PC-9 (cell line): Measurements from ENCODE around the gene KCNJ6. TPM values are rescaled to one million over a fixed set of nuclear protein-coding genes. Genes with fewer than 3 reads are reported as not detected.

Source experiments
- BruUV-seq: library from RNA; stranded (reverse); fragments of 400-500 nt; replicated peaks from 2 replicates; lab custom pipeline; 2021; lab: Mats Ljungman, UMichigan
- CTCF ChIA-PET: fragments of 300-600 bp; sonication (Branson Sonifier 250); formaldehyde crosslinking; loops from one replicate; lab custom pipeline; 2022; ENCODE audit warnings: antibody characterized with exemption; lab: Charles Lee
- POLR2A ChIA-PET: fragments of 300-600 bp; sonication (Branson Sonifier 250); formaldehyde crosslinking; loops from one replicate; lab custom pipeline; 2022; ENCODE audit warnings: antibody characterized with exemption; ENCODE audit not compliant: unreplicated experiment; lab: Charles Lee
- DNase-seq, 2 experiments: peaks; one replicate each; pipeline versions ENCODE4 v3.0.0 to v3.0.0-alpha.2; 2015 to 2022; ENCODE audit warnings: mixed read lengths in 1 of 2
- H2AFZ ChIP-seq: fragments of 200-600 bp; sonication (generic); 2 replicates; pipeline ENCODE4 v1.8.1; 2017; ENCODE audit warnings: antibody characterized with exemption
- H3F3A ChIP-seq: fragments of 200-600 bp; sonication (generic); 2 replicates; pipeline ENCODE4 v1.8.1; 2017; ENCODE audit warnings: antibody characterized with exemption, mild to moderate bottlenecking, low read depth; ENCODE audit not compliant: insufficient read depth
- H3K27ac ChIP-seq: fragments of 200-600 bp; sonication (generic); 2 replicates; pipeline ENCODE4 v1.6.1; 2016; ENCODE audit warnings: mixed run types
- H3K27me3 ChIP-seq: fragments of 200-600 bp; sonication (generic); 2 replicates; pipeline ENCODE4 v1.6.1; 2016; ENCODE audit warnings: low read depth, mixed run types; ENCODE audit not compliant: insufficient read depth
- H3K36me3 ChIP-seq: fragments of 200-600 bp; sonication (generic); 2 replicates; pipeline ENCODE4 v1.6.1; 2016; ENCODE audit warnings: low read depth, mixed run types
- H3K4me1 ChIP-seq: fragments of 200-600 bp; sonication (generic); replicated peaks from 2 replicates; pipeline ENCODE4 v1.6.1; 2016; ENCODE audit warnings: mixed run types; ENCODE audit not compliant: insufficient read depth
- H3K4me2 ChIP-seq: fragments of 200-600 bp; sonication (generic); 2 replicates; pipeline ENCODE4 v1.6.1; 2017; ENCODE audit warnings: mixed run types
- H3K4me3 ChIP-seq: fragments of 200-600 bp; sonication (generic); 2 replicates; pipeline ENCODE4 v1.6.1; 2016; ENCODE audit warnings: mixed run types
- H3K79me2 ChIP-seq: fragments of 200-600 bp; sonication (generic); 2 replicates; pipeline ENCODE4 v1.6.1; 2017; ENCODE audit warnings: low read depth, mixed run types
- H3K9me2 ChIP-seq: fragments of 200-600 bp; sonication (generic); 2 replicates; pipeline ENCODE4 v1.8.1; 2017; ENCODE audit warnings: mild to moderate bottlenecking; ENCODE audit not compliant: insufficient read depth
- H3K9me3 ChIP-seq: fragments of 200-600 bp; sonication (generic); 2 replicates; pipeline ENCODE4 v1.8.1; 2016; ENCODE audit warnings: low read depth; ENCODE audit not compliant: insufficient read depth
- H4K20me1 ChIP-seq: fragments of 200-600 bp; sonication (generic); 2 replicates; pipeline ENCODE4 v1.8.1; 2017; ENCODE audit not compliant: insufficient read depth
- CTCF ChIP-seq: fragments of 200-600 bp; sonication (generic); conservative IDR thresholded peaks from 2 replicates; pipeline ENCODE4 v1.6.1; 2017; ENCODE audit warnings: mixed run types, antibody characterized with exemption, mild to moderate bottlenecking, moderate library complexity
- EZH2 ChIP-seq: fragments of 200-600 bp; sonication (generic); IDR thresholded peaks from 2 replicates; pipeline ENCODE4 v1.8.0; 2017; ENCODE audit warnings: antibody characterized with exemption, low read depth
- intact Hi-C: fragments of 100-400 bp; cut with micrococcal nuclease; formaldehyde crosslinking; loops from one replicate; pipeline ENCODE4 v1.10.0; 2022; ENCODE audit not compliant: unreplicated experiment
- total RNA-seq: library from RNA; stranded (reverse); gene quantifications from 2 replicates; pipeline ENCODE4 v1.2.3, GENCODE V29; 2021

The KCNJ6 gene
- total RNA-seq, 1 experiment from 2014 or later = not detected

- H3K27me3 ChIP-seq = 0 out of 2 replicates have a peak, but pooled peaks cover 4% of the 10 kb centered on the region
- no peak overlapping the region for H3K27ac ChIP-seq
- intact Hi-C loops = no loop called here
- no peak for DNase-seq
- no peaks in the 10 kb centered on the region for H3K9me3 ChIP-seq
- H3F3A ChIP-seq = no peaks in the 10 kb centered on the region
- H3K4me2 ChIP-seq = no peak overlapping the region
- H3K36me3 ChIP-seq = no peaks in the 10 kb centered on the region
- CTCF ChIA-PET = no interaction called here
- H3K4me1 ChIP-seq = no peaks in the 10 kb centered on the region
- H2AFZ ChIP-seq = no peak overlapping the region
- no TSS peak for BruUV-seq
- POLR2A ChIA-PET = no interaction called here
- no peak overlapping the region for H3K4me3 ChIP-seq
- no peaks in the 10 kb centered on the region for H4K20me1 ChIP-seq
- no peaks in the 10 kb centered on the region for H3K9me2 ChIP-seq
- no peaks in the 10 kb centered on the region for H3K79me2 ChIP-seq
- TF ChIP-seq CTCF (no peak), EZH2 (no peak)
Observed at GRCh38 chr21:37686991-37687810, 229.1 kb downstream of the KCNJ6 start.

- CTCF ChIA-PET = no interaction called here
- H4K20me1 ChIP-seq = no peaks in the 10 kb centered on the region
- BruUV-seq = no TSS peak
- H3K4me3 ChIP-seq = no peak overlapping the region
- TF ChIP-seq EZH2 (no peak), CTCF (no peak)
- DNase-seq = no peak
- no peak overlapping the region for H2AFZ ChIP-seq
- POLR2A ChIA-PET = no interaction called here
- no peak overlapping the region for H3K27ac ChIP-seq
- no peaks in the 10 kb centered on the region for H3K9me2 ChIP-seq
- intact Hi-C loops = no loop called here
- H3K36me3 ChIP-seq = no peaks in the 10 kb centered on the region
- no peaks in the 10 kb centered on the region for H3F3A ChIP-seq
- no peak overlapping the region for H3K4me2 ChIP-seq
- H3K27me3 ChIP-seq = peaks cover 9% of the 10 kb centered on the region; the same call in 1 of the 2 replicates
- H3K9me3 ChIP-seq = no peaks in the 10 kb centered on the region
- no peaks in the 10 kb centered on the region for H3K79me2 ChIP-seq
- no peaks in the 10 kb centered on the region for H3K4me1 ChIP-seq
Observed at GRCh38 chr21:37684547-37684946, 231.7 kb downstream of the KCNJ6 start.

GRCh38 chr21:37684115-37684493 is 232.2 kb downstream of the KCNJ6 start:
- H3F3A ChIP-seq = no peaks in the 10 kb centered on the region
- H3K79me2 ChIP-seq = no peaks in the 10 kb centered on the region
- DNase-seq = no peak
- H3K4me3 ChIP-seq = no peak overlapping the region
- no peak overlapping the region for H2AFZ ChIP-seq
- no peak for TF ChIP-seq EZH2
- no peak for TF ChIP-seq CTCF
- intact Hi-C loops = no loop called here
- H3K27ac ChIP-seq = no peak overlapping the region
- CTCF ChIA-PET = no interaction called here
- H3K36me3 ChIP-seq = no peaks in the 10 kb centered on the region
- no peaks in the 10 kb centered on the region for H3K9me2 ChIP-seq
- no peak overlapping the region for H3K4me2 ChIP-seq
- BruUV-seq = no TSS peak
- H4K20me1 ChIP-seq = no peaks in the 10 kb centered on the region
- POLR2A ChIA-PET = no interaction called here
- H3K27me3 ChIP-seq = peaks cover 9% of the 10 kb centered on the region; the same call in 1 of the 2 replicates
- no peaks in the 10 kb centered on the region for H3K9me3 ChIP-seq
- no peaks in the 10 kb centered on the region for H3K4me1 ChIP-seq
